CD4-positive, alpha-beta memory T cell (primary cell): ENCODE results near the gene PTPRS. TPM values are rescaled to one million over a fixed set of nuclear protein-coding genes. Genes with fewer than 3 reads are reported as not detected.

Experiments used
- CTCF ChIA-PET: fragments of 350-600 bp; sonication (Branson Sonifier 250); formaldehyde crosslinking; loops from one replicate; lab custom pipeline; 2021; ENCODE audit warnings: inconsistent platforms; ENCODE audit not compliant: partially characterized antibody; lab: Charles Lee
- POLR2A ChIA-PET: fragments of 350-600 bp; sonication (Branson Sonifier 250); formaldehyde crosslinking; loops from one replicate; lab custom pipeline; 2021; ENCODE audit not compliant: partially characterized antibody; lab: Charles Lee
- DNase-seq, 5 donors: peaks; one replicate each; pipeline versions ENCODE4 v3.0.0 to v3.0.0-alpha.2; 2020 to 2022; ENCODE audit warnings: mixed read lengths in 1 of 5
- H3K27ac ChIP-seq: one replicate; pipeline ENCODE4 v1.7.0; 2013; ENCODE audit warnings: low read depth, low read length
- H3K27me3 ChIP-seq: 2 replicates; pipeline ENCODE4 v1.7.0; 2013; ENCODE audit warnings: mild to moderate bottlenecking, low read length, moderate library complexity; ENCODE audit not compliant: insufficient read depth
- H3K36me3 ChIP-seq: 2 replicates; pipeline ENCODE4 v1.7.0; 2013; ENCODE audit warnings: mild to moderate bottlenecking, low read length, moderate library complexity; ENCODE audit not compliant: insufficient read depth
- H3K4me1 ChIP-seq: 2 replicates; pipeline ENCODE4 v1.7.0; 2013; ENCODE audit warnings: mild to moderate bottlenecking, low read length, moderate library complexity; ENCODE audit not compliant: insufficient read depth
- H3K4me3 ChIP-seq, 2 donors: one replicate each; pipeline ENCODE4 v1.7.0; 2013; ENCODE audit warnings: low read length in 2 of 2, mild to moderate bottlenecking in 1 of 2
- H3K9me3 ChIP-seq, 2 donors: one replicate each; pipeline ENCODE4 v1.7.0; 2013; ENCODE audit warnings: low read length in 2 of 2, control low read depth in 1 of 2; ENCODE audit not compliant: control insufficient read depth in 1 of 2
- H3K27ac Mint-ChIP-seq, 7 donors: one replicate each; pipeline ENCODE4 v1.8.0; 2020 to 2021; ENCODE audit warnings: mixed read lengths in 7 of 7, mild to moderate bottlenecking in 6 of 7, inconsistent platforms in 3 of 7, moderate library complexity in 3 of 7
- H3K27me3 Mint-ChIP-seq, 2 donors: one replicate each; pipeline ENCODE4 v1.8.0; 2020 to 2021; ENCODE audit warnings: mixed read lengths in 2 of 2
- H3K36me3 Mint-ChIP-seq, 2 donors: one replicate each; pipeline ENCODE4 v1.8.0; 2020 to 2021; ENCODE audit warnings: mixed read lengths in 2 of 2, inconsistent platforms in 1 of 2, mild to moderate bottlenecking in 1 of 2
- H3K4me1 Mint-ChIP-seq, 4 donors: one replicate each; pipeline ENCODE4 v1.8.0; 2020 to 2021; ENCODE audit warnings: mixed read lengths in 4 of 4, mild to moderate bottlenecking in 1 of 4
- H3K4me3 Mint-ChIP-seq, 8 donors: one replicate each; pipeline ENCODE4 v1.8.0; 2020 to 2021; ENCODE audit warnings: mixed read lengths in 8 of 8, mild to moderate bottlenecking in 7 of 8, moderate library complexity in 6 of 8, inconsistent platforms in 3 of 8
- H3K9me3 Mint-ChIP-seq, 8 donors: one replicate each; pipeline ENCODE4 v1.8.0; 2020 to 2021; ENCODE audit warnings: mixed read lengths in 8 of 8, mild to moderate bottlenecking in 5 of 8, inconsistent platforms in 3 of 8, moderate library complexity in 1 of 8
- intact Hi-C: fragments of 100-400 bp; cut with micrococcal nuclease; formaldehyde crosslinking; loops from one replicate; pipeline ENCODE4 v1.15.1; 2023
- polyA plus RNA-seq, 2 donors: library from polyadenylated mRNA; unstranded; fragments of 300-500 nt; fragmentation: Illumina TruSeq; gene quantifications; one replicate each; pipeline ENCODE4 v1.2.3, GENCODE V29; 2021
- total RNA-seq, 2 experiments: library from RNA; stranded (reverse); gene quantifications; one replicate each; pipeline ENCODE4 v1.2.3, GENCODE V29; 2021

The PTPRS gene
- total and polyA plus RNA-seq, 4 experiments from 2014 or later: 0.20 to 0.30 (median 0.26) TPM; not detected in 1

DNA sequence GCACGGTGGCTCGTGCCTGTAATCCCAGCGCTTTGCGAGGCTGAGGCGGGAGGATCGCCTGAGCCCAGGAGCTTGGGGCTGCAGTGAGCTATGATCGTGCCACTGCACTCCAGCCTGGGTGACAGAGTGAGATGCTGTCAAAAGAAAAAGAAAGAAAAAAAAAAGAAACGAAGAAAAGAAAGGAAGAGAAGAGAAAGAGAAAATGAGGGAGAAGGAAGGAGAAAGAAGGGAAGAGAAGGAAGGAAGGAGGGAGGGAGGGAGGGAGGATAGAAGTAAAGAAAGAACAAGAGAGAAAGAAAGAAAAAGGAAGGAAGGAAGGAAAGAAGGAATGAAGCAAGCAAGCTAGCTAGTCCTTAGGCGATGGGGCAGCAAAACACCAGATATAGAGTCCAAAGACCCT lies 14.1 kb downstream of the PTPRS start:
- Mint-ChIP-seq H3K36me3 (peaks cover 0 to 1% of the 10 kb centered on the region in 2 donors), H3K27ac (no peak overlapping the region)

DNA sequence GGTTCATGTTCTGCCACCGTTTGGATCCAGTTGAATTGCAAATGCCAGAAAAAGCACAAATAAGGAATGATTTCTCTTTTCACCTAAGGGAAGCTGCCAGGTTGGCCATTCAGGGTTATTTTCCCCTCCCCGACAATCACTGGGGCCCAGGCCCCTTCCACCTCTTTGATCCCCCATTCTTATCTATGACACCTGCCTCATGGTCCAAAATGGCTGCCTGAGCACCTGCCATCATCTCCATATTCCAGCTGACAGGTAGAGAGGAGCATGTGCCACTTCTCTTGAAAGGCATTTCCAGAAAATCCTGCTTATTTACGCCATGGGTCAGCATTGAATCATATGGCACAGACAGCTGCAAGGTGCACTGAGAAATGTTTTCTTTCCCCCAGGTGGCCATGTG lies 15.7 kb downstream of the PTPRS start:
- DNase-seq: no peak
- intact Hi-C loops: no loop called here
- Mint-ChIP-seq H3K9me3 (peaks cover 0 to 16% (median 9%) of the 10 kb centered on the region in 8 donors), H3K4me3 (no peak overlapping the region), H3K27me3 (peaks cover 16 to 18% of the 10 kb centered on the region in 2 donors), H3K4me1 (no peaks in the 10 kb centered on the region), H3K27ac (no peak overlapping the region), H3K36me3 (peaks cover 0 to 1% of the 10 kb centered on the region in 2 donors)
- Histone ChIP-seq H3K4me3 (no peak overlapping the region), H3K36me3 (no peaks in the 10 kb centered on the region), H3K27ac (no peak overlapping the region), H3K27me3 (peaks cover 10% of the 10 kb centered on the region), H3K9me3 (no peaks in the 10 kb centered on the region), H3K4me1 (no peaks in the 10 kb centered on the region)
- ChIA-PET CTCF (no interaction called here), POLR2A (no interaction called here)

More for the DNA sequence above, 14.1 kb downstream of the PTPRS start:
- H3K4me3 ChIP-seq: no peak overlapping the region
- ChIA-PET CTCF (no interaction called here), POLR2A (no interaction called here)
- H3K36me3 ChIP-seq: no peaks in the 10 kb centered on the region
- intact Hi-C loops: no loop called here
- no peaks in the 10 kb centered on the region for H3K4me1 ChIP-seq
- Mint-ChIP-seq H3K4me3 (no peak overlapping the region), H3K27me3 (peaks cover 13 to 14% of the 10 kb centered on the region in 2 donors), H3K4me1 (no peaks in the 10 kb centered on the region), H3K9me3 (peaks cover 0 to 14% (median 9%) of the 10 kb centered on the region in 8 donors)
- H3K9me3 ChIP-seq: no peaks in the 10 kb centered on the region
- peaks cover 8% of the 10 kb centered on the region for H3K27me3 ChIP-seq
- no peak overlapping the region for H3K27ac ChIP-seq
- DNase-seq: no peak

- H3K27me3 Mint-ChIP-seq: peaks cover 18 to 22% of the 10 kb centered on the region in 2 donors
- no peak overlapping the region for H3K4me3 Mint-ChIP-seq
- DNase-seq: no peak
- intact Hi-C loops: no loop called here
- ChIA-PET CTCF (no interaction called here), POLR2A (no interaction called here)
- peaks cover 0 to 16% (median 9%) of the 10 kb centered on the region in 8 donors for H3K9me3 Mint-ChIP-seq
- no peak overlapping the region for H3K27ac ChIP-seq
- H3K36me3 Mint-ChIP-seq: peaks cover 0 to 1% of the 10 kb centered on the region in 2 donors
- H3K27ac Mint-ChIP-seq: no peak overlapping the region
- no peaks in the 10 kb centered on the region for H3K4me1 ChIP-seq
- no peaks in the 10 kb centered on the region for H3K36me3 ChIP-seq
- H3K4me3 ChIP-seq: no peak overlapping the region
- peaks cover 10% of the 10 kb centered on the region for H3K27me3 ChIP-seq
- H3K4me1 Mint-ChIP-seq: no peaks in the 10 kb centered on the region
- no peaks in the 10 kb centered on the region for H3K9me3 ChIP-seq
Measured at GRCh38 chr19:5323475-5323811, 17.2 kb downstream of the PTPRS start.

DNA sequence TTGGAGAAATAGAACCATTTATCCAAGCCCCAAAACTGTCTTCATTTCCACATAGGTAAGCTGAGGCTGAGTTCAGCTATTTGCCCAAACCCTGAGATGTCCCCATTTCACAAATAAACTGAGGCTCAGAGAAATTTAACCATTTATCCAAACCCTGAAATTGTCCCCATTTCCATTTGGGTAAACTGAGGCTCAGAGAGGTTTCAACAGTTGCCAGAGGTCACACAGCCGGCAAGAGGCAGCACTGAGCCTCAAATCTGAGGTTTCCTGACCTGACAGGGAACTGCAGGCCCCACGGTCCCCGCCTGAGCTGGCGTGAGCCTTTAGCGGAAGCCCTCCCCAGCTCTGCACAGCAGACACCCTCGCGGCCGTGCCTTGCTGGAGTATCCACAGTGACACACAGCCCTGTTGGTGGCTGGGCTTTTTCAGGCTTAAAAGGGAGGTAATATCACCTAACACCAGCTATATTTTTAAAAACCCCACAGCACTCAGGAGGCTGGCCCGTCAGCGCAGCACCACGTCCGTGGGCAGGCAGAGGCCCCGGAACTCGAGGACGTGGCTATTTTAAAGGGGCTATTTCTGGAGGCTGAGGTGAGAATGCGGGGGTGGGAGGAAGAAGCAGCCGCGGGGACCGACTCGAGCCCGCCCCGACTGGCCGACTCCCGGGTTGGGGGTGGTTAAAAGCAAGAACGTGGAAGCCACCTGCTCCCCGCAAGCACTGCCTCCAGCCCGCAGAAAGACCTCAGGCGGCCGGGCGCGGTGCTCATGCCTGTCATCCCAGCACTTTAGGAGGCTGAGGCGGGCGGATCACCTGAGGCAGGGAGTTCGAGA lies 18.5 kb downstream of the PTPRS start:
- H3K27me3 Mint-ChIP-seq: peaks cover 20 to 25% of the 10 kb centered on the region in 2 donors
- H3K4me1 Mint-ChIP-seq: no peaks in the 10 kb centered on the region
- H3K36me3 Mint-ChIP-seq: peaks cover 0 to 1% of the 10 kb centered on the region in 2 donors
- no peak overlapping the region for H3K27ac ChIP-seq
- ChIA-PET POLR2A (no interaction called here), CTCF (no interaction called here)
- no peaks in the 10 kb centered on the region for H3K4me1 ChIP-seq
- DNase-seq: no peak
- intact Hi-C loops: no loop called here
- H3K9me3 Mint-ChIP-seq: peaks cover 0 to 16% (median 9%) of the 10 kb centered on the region in 8 donors
- H3K27ac Mint-ChIP-seq: no peak overlapping the region
- H3K4me3 Mint-ChIP-seq: peak overlapping the region in 2 of 8 donors; percentile 12 to 48
- peaks cover 10% of the 10 kb centered on the region for H3K27me3 ChIP-seq
- no peak overlapping the region for H3K4me3 ChIP-seq
- no peaks in the 10 kb centered on the region for H3K9me3 ChIP-seq
- no peaks in the 10 kb centered on the region for H3K36me3 ChIP-seq

GRCh38 chr19:5321066-5321642 lies 19.5 kb downstream of the PTPRS start:
- H3K4me3 Mint-ChIP-seq: no peak overlapping the region
- H3K27ac Mint-ChIP-seq: no peak overlapping the region
- H3K27me3 Mint-ChIP-seq: peaks cover 20 to 25% of the 10 kb centered on the region in 2 donors
- peaks cover 0 to 1% of the 10 kb centered on the region in 2 donors for H3K36me3 Mint-ChIP-seq
- no peaks in the 10 kb centered on the region for H3K4me1 ChIP-seq
- peaks cover 0 to 16% (median 9%) of the 10 kb centered on the region in 8 donors for H3K9me3 Mint-ChIP-seq
- H3K4me3 ChIP-seq: no peak overlapping the region
- ChIA-PET CTCF (no interaction called here), POLR2A (no interaction called here)
- no peaks in the 10 kb centered on the region for H3K9me3 ChIP-seq
- no peak for DNase-seq
- no peak overlapping the region for H3K27ac ChIP-seq
- no peaks in the 10 kb centered on the region for H3K4me1 Mint-ChIP-seq
- peaks cover 10% of the 10 kb centered on the region for H3K27me3 ChIP-seq
- intact Hi-C loops: no loop called here
- H3K36me3 ChIP-seq: no peaks in the 10 kb centered on the region

GRCh38 chr19:5319516-5319915 lies 21.1 kb downstream of the PTPRS start:
- Mint-ChIP-seq H3K36me3 (peaks cover 0 to 2% of the 10 kb centered on the region in 2 donors), H3K9me3 (peaks cover 0 to 11% (median 4%) of the 10 kb centered on the region in 8 donors), H3K4me1 (no peaks in the 10 kb centered on the region), H3K4me3 (no peak overlapping the region), H3K27me3 (peaks cover 23 to 28% of the 10 kb centered on the region in 2 donors), H3K27ac (no peak overlapping the region)
- CTCF ChIA-PET: no interaction called here
- H3K36me3 ChIP-seq: no peaks in the 10 kb centered on the region
- H3K4me3 ChIP-seq: no peak overlapping the region
- no peak overlapping the region for H3K27ac ChIP-seq
- intact Hi-C loops: no loop called here
- H3K9me3 ChIP-seq: no peaks in the 10 kb centered on the region
- DNase-seq: no peak
- H3K27me3 ChIP-seq: peaks cover 10% of the 10 kb centered on the region
- no peaks in the 10 kb centered on the region for H3K4me1 ChIP-seq
- POLR2A ChIA-PET: no interaction called here

DNA sequence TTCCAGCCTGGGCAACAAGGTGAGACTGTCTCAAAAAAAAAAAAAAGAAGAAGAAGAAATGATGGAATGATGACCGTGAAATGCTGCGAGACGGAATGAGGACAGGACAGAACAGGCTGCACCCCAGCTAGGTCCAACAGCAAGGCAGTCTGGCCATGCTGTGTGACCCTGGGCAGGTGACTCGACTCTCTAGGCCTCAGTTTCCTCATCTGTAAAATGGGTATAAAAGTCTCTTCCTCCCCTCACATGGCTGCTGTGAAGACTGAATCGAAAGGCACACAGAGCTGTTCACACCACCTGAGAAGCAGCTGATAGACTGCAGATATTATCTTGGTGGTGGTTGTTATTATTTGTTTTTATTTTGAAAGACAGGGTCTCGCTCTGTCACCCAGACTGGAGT lies 22.3 kb downstream of the PTPRS start:
- no peak for DNase-seq
- H3K4me3 Mint-ChIP-seq: no peak overlapping the region
- CTCF ChIA-PET: no interaction called here
- no peaks in the 10 kb centered on the region for H3K4me1 Mint-ChIP-seq
- H3K27me3 ChIP-seq: peaks cover 10% of the 10 kb centered on the region
- no peaks in the 10 kb centered on the region for H3K36me3 ChIP-seq
- no peak overlapping the region for H3K27ac ChIP-seq
- POLR2A ChIA-PET: no interaction called here
- peaks cover 0 to 6% (median 2%) of the 10 kb centered on the region in 8 donors for H3K9me3 Mint-ChIP-seq
- no peak overlapping the region for H3K27ac Mint-ChIP-seq
- H3K4me1 ChIP-seq: no peaks in the 10 kb centered on the region
- no peaks in the 10 kb centered on the region for H3K9me3 ChIP-seq
- H3K36me3 Mint-ChIP-seq: peaks cover 0 to 2% of the 10 kb centered on the region in 2 donors
- intact Hi-C loops: no loop called here
- no peak overlapping the region for H3K4me3 ChIP-seq
- peaks cover 18 to 23% of the 10 kb centered on the region in 2 donors for H3K27me3 Mint-ChIP-seq
